Measurements from ENCODE around the gene PJVK.
"Not testable (repeated sequence)": the region's sequence is repeated elsewhere in the genome, so short reads cannot be mapped to it uniquely, and the experiment has no call there.

Gene PJVK

GRCh38 chr2:178436662-178437061, 14.5 kb upstream of the PJVK start:
- no peak for DNase-seq

- DNase-seq, result no peak
Observed at GRCh38 chr2:178441426-178441825, 9.8 kb upstream of the PJVK start.

DNA sequence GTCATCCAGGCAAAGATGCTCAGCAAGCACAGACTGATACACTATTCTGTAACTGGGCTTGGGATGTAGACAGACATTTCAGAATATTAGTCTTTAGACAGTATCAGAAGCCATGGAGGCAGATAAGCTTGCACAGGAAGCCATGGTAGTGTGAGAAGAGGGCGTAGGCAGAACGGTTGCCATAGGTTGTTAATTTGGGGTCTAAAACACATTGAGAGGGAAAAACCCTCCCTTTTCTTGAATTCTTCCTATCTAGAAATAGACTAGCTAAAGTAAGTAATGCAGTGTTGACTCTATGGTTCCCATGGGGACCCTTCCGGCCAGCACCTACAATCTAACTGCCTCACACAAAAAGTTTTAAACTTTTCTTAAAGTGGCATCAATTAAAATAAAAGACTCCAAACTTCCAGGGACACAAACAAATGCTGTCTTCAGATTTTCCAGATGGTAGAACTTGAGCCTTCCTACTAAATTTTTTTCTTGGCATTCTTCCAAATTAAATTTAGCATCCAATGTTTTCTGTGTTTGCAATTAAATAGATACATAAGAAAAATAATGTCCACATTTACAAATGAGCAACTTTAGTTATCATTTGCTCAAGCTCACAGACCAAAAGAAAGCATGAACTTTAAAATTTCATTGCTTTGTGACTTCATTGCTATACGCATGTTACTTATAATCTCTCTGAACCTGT, 2.1 kb upstream of the PJVK start:
- DNase-seq, result no peak

DNA sequence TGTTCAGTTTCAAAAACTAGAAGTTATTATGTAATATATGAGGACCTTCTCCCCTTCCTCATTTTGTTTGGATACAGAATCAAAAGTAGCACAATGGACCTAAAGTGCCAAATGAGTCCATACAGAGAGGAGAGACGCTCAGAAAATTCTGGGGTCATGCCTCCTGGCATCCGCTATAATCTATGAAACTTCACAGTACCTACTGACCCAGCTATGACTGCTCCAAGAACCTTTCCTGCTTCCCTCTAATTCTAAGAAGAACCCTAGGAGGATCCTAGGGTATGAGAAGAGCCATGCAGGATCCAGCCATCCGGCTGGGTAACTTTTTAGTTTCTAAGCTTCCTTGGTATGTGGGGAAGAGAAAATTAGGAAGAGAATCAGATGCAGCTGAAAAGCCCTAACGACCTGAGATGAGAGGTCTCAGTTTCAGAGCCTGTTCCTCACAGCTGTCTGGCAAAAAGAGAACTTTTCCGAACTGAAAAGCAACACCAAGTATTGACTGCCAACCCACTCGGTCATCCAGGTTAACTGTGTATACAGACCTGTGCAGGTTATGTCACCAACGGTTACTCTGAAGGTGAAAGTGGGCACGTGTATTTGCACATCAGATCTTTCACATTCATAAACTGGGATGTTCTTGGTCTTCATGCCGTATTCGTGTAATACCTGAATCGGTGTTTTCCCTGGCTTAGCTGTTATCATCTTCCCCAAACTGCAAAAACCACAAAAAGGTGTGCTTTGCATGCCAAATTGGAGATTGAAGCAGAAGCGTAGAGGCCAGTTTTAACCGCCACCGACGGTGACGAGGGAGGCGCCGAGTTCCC, 1.3 kb upstream of the PJVK start:
- peak; percentile 9 to 23 for DNase-seq

- DNase-seq, result no peak
Observed at GRCh38 chr2:178450524-178450773, 729 bp upstream of the PJVK start.

GRCh38 chr2:178452334-178452733, 1.2 kb downstream of the PJVK start:
- no peak for DNase-seq

GRCh38 chr2:178452870-178453269, 1.7 kb downstream of the PJVK start:
- no peak for DNase-seq

GRCh38 chr2:178455947-178456346, 4.8 kb downstream of the PJVK start:
- DNase-seq, result no peak

- no peak for DNase-seq
Observed at GRCh38 chr2:178457390-178457886, 6.3 kb downstream of the PJVK start.

- DNase-seq, result no peak
Observed at GRCh38 chr2:178469219-178469849, 18.2 kb downstream of the PJVK start.

- DNase-seq, result not testable (repeated sequence)
Observed at GRCh38 chr2:178471313-178471712, 20.1 kb downstream of the PJVK start.

DNA sequence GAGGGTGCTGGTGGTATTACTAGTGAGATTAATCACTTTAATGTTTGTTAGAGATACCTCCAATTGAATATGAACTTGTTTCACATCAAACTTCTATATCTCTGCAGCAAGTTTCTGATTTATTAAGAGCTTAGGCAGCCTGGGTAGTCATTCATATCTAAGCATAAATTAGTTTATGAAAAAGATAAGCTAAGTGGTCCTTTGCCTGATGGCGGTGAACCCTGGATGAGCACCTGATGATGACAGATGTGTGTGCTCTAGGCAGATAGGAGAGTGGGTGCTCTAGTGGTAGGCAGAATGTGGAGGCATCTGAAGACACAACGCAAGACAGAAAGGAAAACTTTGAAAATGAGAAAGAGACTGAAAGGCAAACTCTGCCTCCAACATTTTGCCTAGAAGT, 22.2 kb downstream of the PJVK start:
- no peak for DNase-seq

- DNase-seq, result no peak
Observed at GRCh38 chr2:178473931-178474330, 22.8 kb downstream of the PJVK start.

DNA sequence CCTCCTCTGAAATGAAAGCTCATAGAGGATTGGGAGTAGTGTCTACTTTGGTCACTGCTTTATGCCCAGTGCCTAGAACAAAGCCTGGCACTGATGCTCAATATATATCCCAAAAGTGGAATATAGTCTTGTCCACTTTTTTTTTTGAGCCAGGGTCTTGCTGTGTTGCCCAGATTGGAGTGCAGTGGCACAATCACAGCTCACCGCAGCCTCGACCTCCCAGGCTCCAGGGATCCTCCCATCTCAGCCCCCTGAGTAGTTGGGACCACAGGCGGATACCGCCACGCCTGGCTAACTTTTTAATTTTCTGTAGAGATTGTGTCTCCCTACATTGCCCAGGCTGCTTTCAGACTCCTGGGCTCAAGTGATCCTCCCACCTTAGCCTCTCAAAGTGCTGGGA, 23.4 kb downstream of the PJVK start:
- no peak for DNase-seq

- DNase-seq, result no peak
Observed at GRCh38 chr2:178476477-178476876, 25.3 kb downstream of the PJVK start.

DNA sequence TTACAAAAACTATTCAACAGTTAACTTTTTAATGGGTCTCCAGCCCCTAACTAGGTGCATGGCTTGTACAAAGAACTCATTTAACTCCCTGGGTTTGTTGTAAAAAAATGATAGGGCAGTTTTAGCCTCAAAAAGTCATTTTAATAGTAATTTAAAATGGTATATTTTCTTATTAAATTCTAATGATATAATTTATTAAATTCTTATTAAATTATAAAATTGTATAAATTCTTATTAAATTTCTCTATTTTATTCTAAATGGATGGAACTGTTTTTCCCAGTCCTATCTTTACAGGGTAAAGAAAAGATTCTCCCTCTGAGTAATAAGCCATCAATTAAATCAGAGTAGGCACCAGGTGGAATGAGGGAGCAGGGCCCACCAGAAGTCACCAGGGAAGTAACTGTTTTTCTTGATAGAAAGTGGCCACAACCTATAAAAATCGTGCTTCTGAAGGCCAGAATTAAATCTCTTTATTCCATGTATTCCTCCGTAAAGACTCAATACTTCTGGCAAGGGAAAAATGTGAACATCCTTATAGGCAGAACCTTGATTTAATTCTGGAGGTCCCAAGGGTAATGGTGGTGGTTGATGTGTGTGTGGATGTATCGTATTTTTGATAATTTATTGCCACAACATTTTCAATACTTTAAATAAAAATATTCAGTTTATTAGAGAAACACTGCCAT, 26.4 kb downstream of the PJVK start:
- DNase-seq, result no peak

- DNase-seq, result no peak
Observed at GRCh38 chr2:178478130-178478438, 26.9 kb downstream of the PJVK start.

DNA sequence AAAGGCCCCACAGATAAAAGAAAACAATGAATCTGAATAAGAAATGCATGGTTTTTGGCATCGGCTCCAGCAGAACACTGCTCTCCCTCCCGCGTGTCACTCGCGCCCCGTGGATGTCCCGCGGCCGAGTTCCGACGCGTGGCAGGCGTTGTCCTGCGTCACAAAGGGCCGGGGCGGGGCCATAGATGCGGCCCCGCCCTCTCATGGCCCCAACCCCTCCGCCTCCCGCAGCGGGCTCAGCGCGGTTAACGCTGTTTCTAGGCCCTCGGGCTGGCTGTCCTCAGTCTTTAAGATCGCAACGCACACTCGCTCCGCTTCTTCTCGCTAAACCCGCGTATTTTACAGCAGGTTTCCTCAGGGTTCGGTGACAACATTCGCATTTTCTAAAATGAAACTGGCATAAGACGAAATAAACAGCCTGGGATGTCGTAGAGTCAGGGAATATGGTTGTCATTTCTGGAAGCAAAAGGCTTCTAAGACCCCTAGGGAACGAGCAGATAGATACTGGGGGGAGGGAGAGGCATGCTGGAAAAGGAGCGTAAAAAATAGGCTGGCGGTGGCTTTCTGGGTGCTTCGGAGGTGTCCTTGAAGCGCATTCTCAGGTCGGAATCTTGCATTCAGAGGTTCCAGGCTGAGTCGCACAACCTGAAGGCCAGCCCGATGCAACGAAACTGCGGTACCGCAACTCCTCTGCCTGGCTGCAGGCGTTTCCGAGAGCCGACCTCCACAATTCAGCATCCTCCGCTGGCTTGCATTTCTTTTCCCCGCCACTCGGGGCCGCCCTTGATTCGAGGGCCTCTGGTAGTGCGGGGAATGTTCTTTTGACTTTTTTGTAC, 27.5 kb downstream of the PJVK start, which contains the start of gene FKBP7:
TSS of gene FKBP7 (minus strand) at position 162 of the 836 bp plus-strand sequence. CDS start at position 61, 101 bp downstream.
- peak; percentile 82 to 83 for DNase-seq

- DNase-seq, result no peak
Observed at GRCh38 chr2:178479275-178479616, 28.1 kb downstream of the PJVK start.

GRCh38 chr2:178479758-178480226, 28.6 kb downstream of the PJVK start:
- no peak for DNase-seq

DNA sequence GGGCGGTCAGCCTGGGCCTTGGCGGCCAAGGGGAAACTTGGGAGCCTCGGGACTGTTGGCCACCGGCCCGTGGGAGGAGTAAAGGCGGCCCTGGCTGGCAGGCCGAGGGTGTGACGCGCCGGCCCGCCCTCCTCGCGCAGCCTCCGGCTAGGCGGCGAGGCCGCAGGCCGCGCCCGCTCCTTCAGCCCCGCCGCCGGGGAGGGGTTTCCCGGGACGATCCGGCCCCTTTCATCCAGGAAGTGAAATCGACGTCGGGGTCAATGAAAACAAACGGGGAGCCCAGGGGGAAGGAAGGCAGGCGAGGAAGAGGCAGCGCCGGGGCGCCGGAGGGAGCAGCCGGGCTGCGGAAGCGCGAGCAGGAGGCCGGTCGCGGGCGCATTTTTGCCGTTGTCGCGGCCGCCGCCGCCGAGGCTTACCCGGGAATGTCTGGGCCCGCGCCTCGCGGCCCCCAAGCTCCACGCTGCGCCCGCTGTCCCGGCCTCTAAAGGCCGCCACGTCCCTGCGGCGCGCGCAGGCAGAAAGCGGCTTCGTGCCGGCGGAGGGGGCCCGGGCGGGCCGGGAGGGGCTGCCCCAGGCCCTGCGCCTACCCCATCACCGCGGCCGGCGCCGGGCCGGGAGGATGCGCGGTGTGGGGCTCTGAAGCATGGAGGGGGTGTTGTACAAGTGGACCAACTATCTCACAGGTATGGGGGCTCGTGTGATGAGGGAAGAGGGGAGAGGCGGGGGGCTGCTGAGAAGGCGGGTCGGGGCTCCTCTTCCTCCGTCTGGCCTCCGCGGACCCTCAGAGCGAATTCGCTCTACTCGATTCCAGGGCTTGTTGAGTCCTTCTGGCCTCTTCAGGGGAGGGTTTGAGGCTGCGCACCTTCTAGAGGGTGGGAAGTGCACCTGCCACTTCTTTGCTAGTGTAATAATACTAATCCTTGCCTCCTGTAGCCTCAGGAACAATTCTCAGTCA, 29.3 kb downstream of the PJVK start, which contains the start of gene PLEKHA3:
TSS of gene PLEKHA3 (plus strand) at position 231 of the 955 bp plus-strand sequence. CDS start at position 644, 413 bp downstream.
- peak; percentile 77 to 85 for DNase-seq
